Measurements from ENCODE around the gene TRIM41.

GRCh38 chr5:181212080-181212479, 11.0 kb upstream of the TRIM41 start:
- TF ChIP-seq CTCF (IDR thresholded peaks at IDR 0.05; ENCODE audit: insufficient read depth, low read length) (no peak), GABPA (IDR thresholded peaks at IDR 0.05; ENCODE audit: low read depth) (no peak), REST (IDR thresholded peaks at IDR 0.05; ENCODE audit: insufficient replicate concordance, low read depth) (no peak), POLR2AphosphoS5 (IDR thresholded peaks at IDR 0.05; ENCODE audit: low read depth) (no peak), SPI1 (IDR thresholded peaks at IDR 0.05; ENCODE audit: borderline replicate concordance, low read depth) (no peak)
